GM19238 (cell line): ENCODE results near the gene CAMK1D.
"Not testable (repeated sequence)": the region's sequence is repeated elsewhere in the genome, so short reads cannot be mapped to it uniquely, and the experiment has no call there.

Experiments
- DNase-seq: peaks from one replicate; pipeline ENCODE4 v3.0.0; 2011; ENCODE audit warnings: low spot score; ENCODE audit not compliant: insufficient read length

Gene CAMK1D

GRCh38 chr10:12717981-12718707 lies 368.8 kb downstream of the CAMK1D start:
- no peak for DNase-seq

- no peak for DNase-seq
Measured at GRCh38 chr10:12719365-12719764, 370.0 kb downstream of the CAMK1D start.

GRCh38 chr10:12720217-12720981 lies 371.1 kb downstream of the CAMK1D start:
- no peak for DNase-seq

GRCh38 chr10:12721334-12721733 lies 372.0 kb downstream of the CAMK1D start:
- no peak for DNase-seq

GRCh38 chr10:12723220-12723619 lies 373.9 kb downstream of the CAMK1D start:
- no peak for DNase-seq

GRCh38 chr10:12724807-12725579 lies 375.6 kb downstream of the CAMK1D start:
- DNase-seq = no peak

GRCh38 chr10:12725580-12725888 lies 376.2 kb downstream of the CAMK1D start:
- DNase-seq = not testable (repeated sequence)

- DNase-seq = no peak
Measured at GRCh38 chr10:12726971-12727831, 377.9 kb downstream of the CAMK1D start.

- no peak for DNase-seq
Measured at GRCh38 chr10:12727832-12728215, 378.5 kb downstream of the CAMK1D start.

- no peak for DNase-seq
Measured at GRCh38 chr10:12728494-12728893, 379.1 kb downstream of the CAMK1D start.

- DNase-seq = no peak
Measured at GRCh38 chr10:12729885-12730284, 380.5 kb downstream of the CAMK1D start.

- DNase-seq = peak; percentile 19
Measured at GRCh38 chr10:12730809-12731519, 381.6 kb downstream of the CAMK1D start.

GRCh38 chr10:12733271-12733670 lies 383.9 kb downstream of the CAMK1D start:
- DNase-seq = no peak

GRCh38 chr10:12735843-12736462 lies 386.6 kb downstream of the CAMK1D start:
- no peak for DNase-seq

- no peak for DNase-seq
Measured at GRCh38 chr10:12740813-12741212, 391.5 kb downstream of the CAMK1D start.

GRCh38 chr10:12741360-12741804 lies 392.0 kb downstream of the CAMK1D start:
- no peak for DNase-seq

GRCh38 chr10:12742771-12743170 lies 393.4 kb downstream of the CAMK1D start:
- DNase-seq = no peak

- not testable (repeated sequence) for DNase-seq
Measured at GRCh38 chr10:12743466-12743865, 394.1 kb downstream of the CAMK1D start.

- no peak for DNase-seq
Measured at GRCh38 chr10:12743941-12744340, 394.6 kb downstream of the CAMK1D start.

GRCh38 chr10:12748186-12748585 lies 398.8 kb downstream of the CAMK1D start:
- no peak for DNase-seq
